HepG2 (cell line): ENCODE results near the gene ADGRL2.

ENCODE experiments used
- ARNT2 ChIP-seq: sonication (generic); formaldehyde crosslinking; IDR thresholded peaks from 2 replicates; pipeline ENCODE4 v1.8.0; 2022; ENCODE audit warnings: mild to moderate bottlenecking, low read depth, missing genetic modification reagents, moderate library complexity
- CTCF ChIP-seq: sonication (generic); formaldehyde crosslinking; IDR thresholded peaks from 2 replicates; pipeline ENCODE4 v1.5.0; 2020; ENCODE audit warnings: mild to moderate bottlenecking, missing genetic modification reagents, moderate library complexity
- HMGA1 ChIP-seq: sonication (generic); formaldehyde crosslinking; conservative IDR thresholded peaks from 2 replicates; pipeline ENCODE4 v1.4.0; 2020; ENCODE audit warnings: missing genetic modification reagents
- MATR3 ChIP-seq: sonication (generic); formaldehyde crosslinking; IDR thresholded peaks from 2 replicates; pipeline ENCODE4 v1.4.0; 2020; ENCODE audit warnings: missing genetic modification reagents
- MTF2 ChIP-seq: sonication (generic); formaldehyde crosslinking; IDR thresholded peaks from 2 replicates; pipeline ENCODE4 v1.5.0; 2020; ENCODE audit warnings: missing genetic modification reagents, borderline replicate concordance
- NFKBIZ ChIP-seq: IDR thresholded peaks from 2 replicates; pipeline ENCODE4 v1.6.1; 2018; ENCODE audit warnings: missing genetic modification reagents, missing compliant biosample characterization
- NR2F1 ChIP-seq, 2 experiments: fragments of 450-650 bp in 1 of 2; formaldehyde crosslinking in 1 of 2; IDR thresholded peaks; 2 replicates each; pipeline versions ENCODE4 v1.5.0 to v1.6.1; 2016 to 2020; ENCODE audit warnings: mild to moderate bottlenecking in 1 of 2, missing compliant biosample characterization in 1 of 2, missing genetic modification reagents in 1 of 2, moderate library complexity in 1 of 2
- POLR2A ChIP-seq, 2 experiments: IDR thresholded peaks; 2 replicates each; pipeline ENCODE4 v1.6.1; 2011; ENCODE audit warnings: low read depth in 2 of 2, low read length in 2 of 2, mild to moderate bottlenecking in 1 of 2, moderate library complexity in 1 of 2; ENCODE audit not compliant: insufficient read depth in 1 of 2
- ZNF354B ChIP-seq: sonication (generic); formaldehyde crosslinking; IDR thresholded peaks from 2 replicates; pipeline ENCODE4 v1.8.0; 2022; ENCODE audit warnings: mild to moderate bottlenecking, missing genetic modification reagents
- ZNF547 ChIP-seq: sonication (generic); formaldehyde crosslinking; IDR thresholded peaks from 2 replicates; pipeline ENCODE4 v1.5.1; 2020; ENCODE audit warnings: mild to moderate bottlenecking, missing genetic modification reagents

- no peak for TF ChIP-seq ARNT2 (CRISPR knock-in tag)
- no peak for TF ChIP-seq POLR2A (IDR thresholded peaks at IDR 0.05; ENCODE audit: insufficient read depth in 1 of 2, low read depth in 2 of 2, low read length in 2 of 2)
- no peak for TF ChIP-seq MTF2 (CRISPR knock-in tag)
- no peak for TF ChIP-seq ZNF354B (CRISPR knock-in tag)
- TF ChIP-seq NR2F1 (CRISPR knock-in tag; IDR thresholded peaks at IDR 0.05), result no peak
- TF ChIP-seq CTCF (CRISPR knock-in tag), result no peak
- TF ChIP-seq NFKBIZ (CRISPR knock-in tag), result no peak
- TF ChIP-seq ZNF547, result no peak
- no peak for TF ChIP-seq HMGA1 (CRISPR knock-in tag)
- TF ChIP-seq MATR3 (CRISPR knock-in tag), result no peak
Observed at GRCh38 chr1:81820765-81821164, 20.0 kb downstream of the ADGRL2 start.
